Measurements from ENCODE around the gene TMPRSS6. TPM values are rescaled to one million over a fixed set of nuclear protein-coding genes. Genes with fewer than 3 reads are reported as not detected.

Gene TMPRSS6
- total and polyA plus RNA-seq, 2 of the 8 experiments (the other 6 are each of a cell fraction or from before 2014, with no cell fraction given): 0.02 TPM; not detected in 1

DNA sequence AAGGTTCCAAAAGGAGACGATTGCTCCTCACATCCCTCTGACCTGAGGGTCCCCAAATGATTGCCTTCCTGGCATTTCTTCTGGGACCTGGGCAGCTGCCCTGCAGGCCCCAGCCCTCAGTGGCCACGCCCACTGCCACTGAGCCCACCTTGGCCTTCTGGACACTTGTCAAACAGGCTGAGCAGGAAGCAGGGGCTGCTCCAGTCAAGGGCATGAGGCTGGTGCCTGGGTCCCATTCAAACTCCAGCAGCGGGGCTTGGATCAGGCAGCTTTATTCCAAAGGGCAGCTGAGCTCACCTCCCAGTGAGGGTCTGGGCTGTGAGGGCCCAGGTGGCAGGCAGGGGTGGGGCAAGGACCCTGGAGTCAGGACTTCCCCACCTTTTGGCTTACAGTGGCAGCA is 44.3 kb downstream of the TMPRSS6 start (continued):
- TF ChIP-seq, protein P1, sequence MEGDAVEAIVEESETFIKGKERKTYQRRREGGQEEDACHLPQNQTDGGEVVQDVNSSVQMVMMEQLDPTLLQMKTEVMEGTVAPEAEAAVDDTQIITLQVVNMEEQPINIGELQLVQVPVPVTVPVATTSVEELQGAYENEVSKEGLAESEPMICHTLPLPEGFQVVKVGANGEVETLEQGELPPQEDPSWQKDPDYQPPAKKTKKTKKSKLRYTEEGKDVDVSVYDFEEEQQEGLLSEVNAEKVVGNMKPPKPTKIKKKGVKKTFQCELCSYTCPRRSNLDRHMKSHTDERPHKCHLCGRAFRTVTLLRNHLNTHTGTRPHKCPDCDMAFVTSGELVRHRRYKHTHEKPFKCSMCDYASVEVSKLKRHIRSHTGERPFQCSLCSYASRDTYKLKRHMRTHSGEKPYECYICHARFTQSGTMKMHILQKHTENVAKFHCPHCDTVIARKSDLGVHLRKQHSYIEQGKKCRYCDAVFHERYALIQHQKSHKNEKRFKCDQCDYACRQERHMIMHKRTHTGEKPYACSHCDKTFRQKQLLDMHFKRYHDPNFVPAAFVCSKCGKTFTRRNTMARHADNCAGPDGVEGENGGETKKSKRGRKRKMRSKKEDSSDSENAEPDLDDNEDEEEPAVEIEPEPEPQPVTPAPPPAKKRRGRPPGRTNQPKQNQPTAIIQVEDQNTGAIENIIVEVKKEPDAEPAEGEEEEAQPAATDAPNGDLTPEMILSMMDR (IDR thresholded peaks at IDR 0.05; ENCODE audit: control extremely low read depth in 1 of 3, insufficient read depth in 1 of 3, low read depth in 1 of 3, low read length in 3 of 3): no peak
- TF ChIP-seq SAP30 (IDR thresholded peaks at IDR 0.05; ENCODE audit: insufficient read depth, insufficient replicate concordance, low read length): no peak
- TF ChIP-seq TBP (IDR thresholded peaks at IDR 0.05; ENCODE audit: low read depth, low read length): no peak
- TF ChIP-seq BACH1 (IDR thresholded peaks at IDR 0.05; ENCODE audit: low read length): no peak
